CD14-positive monocyte (primary cell): ENCODE data around the gene SLCO1B3. TPM values are rescaled to one million over a fixed set of nuclear protein-coding genes. Genes with fewer than 3 reads are reported as not detected.

Source experiments
- DNase-seq, 3 donors: peaks; one replicate each; pipeline ENCODE4 v3.0.0-alpha.2; 2011 to 2022
- H2AFZ ChIP-seq: 2 replicates; pipeline ENCODE4 v1.6.0; 2012; ENCODE audit warnings: mild to moderate bottlenecking, low read depth, low read length, inconsistent platforms; ENCODE audit not compliant: insufficient read depth, poor library complexity, severe bottlenecking
- H3K27ac ChIP-seq, 2 donors: 1 replicate in 1 of 2; 2 replicates in 1 of 2; pipeline ENCODE4 v1.5.1; 2012 to 2013; ENCODE audit warnings: low read length in 2 of 2, control low read depth in 1 of 2, inconsistent platforms in 1 of 2, low read depth in 1 of 2, mild to moderate bottlenecking in 1 of 2
- H3K27me3 ChIP-seq, 2 donors: one replicate each; pipeline versions ENCODE4 v1.6.0 to v1.6.1; 2011 to 2013; ENCODE audit warnings: low read length in 2 of 2; ENCODE audit not compliant: control insufficient read depth in 2 of 2, insufficient read depth in 2 of 2
- H3K36me3 ChIP-seq, 2 donors: replicated peaks in 1 of 2; 1 replicate in 1 of 2; 2 replicates in 1 of 2; pipeline versions ENCODE4 v1.5.1 to v1.6.1; 2012 to 2013; ENCODE audit warnings: low read length in 2 of 2, control low read depth in 1 of 2, inconsistent platforms in 1 of 2, mild to moderate bottlenecking in 1 of 2; ENCODE audit not compliant: insufficient read depth in 2 of 2, control insufficient read depth in 1 of 2
- H3K4me1 ChIP-seq, 2 donors: 1 replicate in 1 of 2; 2 replicates in 1 of 2; pipeline versions ENCODE4 v1.5.1 to v1.6.1; 2012 to 2013; ENCODE audit warnings: low read length in 2 of 2, control low read depth in 1 of 2, inconsistent platforms in 1 of 2, mild to moderate bottlenecking in 1 of 2, moderate library complexity in 1 of 2; ENCODE audit not compliant: insufficient read depth in 2 of 2, control insufficient read depth in 1 of 2
- H3K4me2 ChIP-seq: replicated peaks from 2 replicates; pipeline ENCODE3; 2012; ENCODE audit warnings: low read length, moderate library complexity, mild to moderate bottlenecking; ENCODE audit not compliant: poor library complexity, severe bottlenecking; ENCODE audit errors: extremely low read depth
- H3K4me3 ChIP-seq, 3 experiments: fragments of 200-600 bp in 1 of 3; sonication (generic) in 1 of 3; replicated peaks in 1 of 3; 1 replicate in 2 of 3; 2 replicates in 1 of 3; pipeline ENCODE4 v1.5.1; 2011 to 2013; ENCODE audit warnings: low read length in 3 of 3, mild to moderate bottlenecking in 3 of 3, control low read depth in 2 of 3, low read depth in 2 of 3, inconsistent platforms in 1 of 3, moderate library complexity in 1 of 3
- H3K79me2 ChIP-seq: 2 replicates; pipeline ENCODE4 v1.6.0; 2012; ENCODE audit warnings: mild to moderate bottlenecking, control low read depth, inconsistent platforms, low read length, moderate library complexity; ENCODE audit not compliant: insufficient read depth
- H3K9ac ChIP-seq: 2 replicates; pipeline ENCODE4 v1.6.0; 2017; ENCODE audit warnings: low read length, mild to moderate bottlenecking; ENCODE audit not compliant: insufficient read depth, poor library complexity, severe bottlenecking
- H3K9me3 ChIP-seq, 2 donors: replicated peaks in 1 of 2; 1 replicate in 1 of 2; 2 replicates in 1 of 2; pipeline versions ENCODE4 v1.5.1 to v1.6.1; 2012 to 2013; ENCODE audit warnings: low read length in 2 of 2, control low read depth in 1 of 2; ENCODE audit not compliant: control insufficient read depth in 1 of 2, insufficient read depth in 1 of 2
- H4K20me1 ChIP-seq: 2 replicates; pipeline ENCODE4 v1.6.0; 2012; ENCODE audit warnings: mild to moderate bottlenecking, low read length, control low read depth, moderate library complexity; ENCODE audit not compliant: insufficient read depth
- H3K27ac Mint-ChIP-seq, 7 donors: one replicate each; pipeline ENCODE4 v1.8.0; 2020; ENCODE audit warnings: mild to moderate bottlenecking in 7 of 7, mixed read lengths in 7 of 7, moderate library complexity in 6 of 7, inconsistent platforms in 2 of 7
- H3K27me3 Mint-ChIP-seq, 3 donors: one replicate each; pipeline ENCODE4 v1.8.0; 2021 to 2022; ENCODE audit warnings: low read depth in 3 of 3, mild to moderate bottlenecking in 3 of 3, mixed read lengths in 3 of 3, moderate library complexity in 3 of 3, inconsistent platforms in 1 of 3
- H3K36me3 Mint-ChIP-seq, 2 donors: one replicate each; pipeline ENCODE4 v1.8.0; 2020; ENCODE audit warnings: mixed read lengths in 2 of 2, inconsistent platforms in 1 of 2, mild to moderate bottlenecking in 1 of 2
- H3K4me1 Mint-ChIP-seq: one replicate; pipeline ENCODE4 v1.8.0; 2020; ENCODE audit warnings: mild to moderate bottlenecking, mixed read lengths
- H3K4me3 Mint-ChIP-seq, 2 donors: one replicate each; pipeline ENCODE4 v1.8.0; 2020; ENCODE audit warnings: mild to moderate bottlenecking in 2 of 2, mixed read lengths in 2 of 2, moderate library complexity in 1 of 2
- H3K9me3 Mint-ChIP-seq, 7 donors: one replicate each; pipeline ENCODE4 v1.8.0; 2020 to 2022; ENCODE audit warnings: mixed read lengths in 7 of 7, mild to moderate bottlenecking in 6 of 7, moderate library complexity in 6 of 7, inconsistent platforms in 2 of 7
- CTCF ChIP-seq: fragments of 200-600 bp; IDR thresholded peaks from one replicate; pipeline ENCODE4 v1.8.0; 2022; ENCODE audit warnings: antibody characterized with exemption, mild to moderate bottlenecking
- WGBS: methylation state at CpG from one replicate; pipeline ENCODE4 v1.1.5; 2013; ENCODE audit warnings: missing lambda C conversion rate; ENCODE audit not compliant: insufficient coverage; 5-methylcytosine and 5-hydroxymethylcytosine counted together
- intact Hi-C, 2 donors: fragments of 100-400 bp; cut with micrococcal nuclease; formaldehyde crosslinking; loops; one replicate each; pipeline versions ENCODE4 v1.15.0 to v1.15.1; 2023
- polyA plus RNA-seq, 3 donors: library from polyadenylated mRNA; depleted of rRNA in 1 of 3; unstranded in 2 of 3; stranded (reverse) in 1 of 3; fragments of 300-500 nt in 2 of 3; fragments of >200 nt in 1 of 3; fragmentation: Illumina TruSeq in 2 of 3; gene quantifications; 1 replicate in 2 of 3; 2 replicates in 1 of 3; pipeline ENCODE4 v1.2.3, GENCODE V29; 2012 to 2021

Gene SLCO1B3
- polyA plus RNA-seq, 3 donors = not detected

DNA sequence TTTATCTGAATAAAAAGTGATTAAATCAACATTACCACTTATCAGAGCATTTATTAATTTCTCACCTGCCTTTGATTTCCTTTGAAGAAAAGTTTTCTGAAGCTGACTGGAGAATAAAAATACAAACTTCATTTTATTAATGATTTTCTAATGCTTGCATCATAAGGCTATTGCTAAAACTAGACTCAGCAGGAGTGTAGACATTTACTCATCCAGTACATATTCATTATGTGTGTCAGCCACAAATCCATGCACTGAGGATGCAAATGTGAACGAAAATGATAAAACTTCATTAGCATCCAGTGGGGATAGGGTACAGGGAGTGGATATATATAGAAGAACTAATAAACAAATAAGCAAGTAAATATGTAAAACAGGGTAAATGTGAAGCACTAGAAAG is 74.6 kb downstream of the SLCO1B3 start:
- no peak for DNase-seq
- no CpG with 5 or more reads among the region's 1 CpG for WGBS
- no peaks in the 10 kb centered on the region for H3K4me1 ChIP-seq
- Mint-ChIP-seq H3K9me3 (peaks cover 2 to 16% (median 8%) of the 10 kb centered on the region in 7 donors), H3K4me3 (no peak overlapping the region), H3K27ac (no peak overlapping the region), H3K27me3 (no peaks in the 10 kb centered on the region), H3K4me1 (no peaks in the 10 kb centered on the region), H3K36me3 (no peaks in the 10 kb centered on the region)
- no peak for TF ChIP-seq CTCF
- no peak overlapping the region for H3K27ac ChIP-seq
- H3K36me3 ChIP-seq = no peaks in the 10 kb centered on the region
- H3K4me3 ChIP-seq = no peak overlapping the region
- intact Hi-C loops = no loop called here
- no peak overlapping the region for H3K9ac ChIP-seq
- H3K9me3 ChIP-seq = peaks cover 0 to 4% of the 10 kb centered on the region in 2 donors
- no peak overlapping the region for H3K4me2 ChIP-seq
- no peaks in the 10 kb centered on the region for H4K20me1 ChIP-seq
- H3K27me3 ChIP-seq = no peaks in the 10 kb centered on the region
- no peak overlapping the region for H2AFZ ChIP-seq
- no peaks in the 10 kb centered on the region for H3K79me2 ChIP-seq

- no peaks in the 10 kb centered on the region for H4K20me1 ChIP-seq
- intact Hi-C loops = no loop called here
- 92% methylated on average over 2 of the region's 2 CpGs for WGBS
Measured at GRCh38 chr12:20885552-20885951, 75.0 kb downstream of the SLCO1B3 start.

More at GRCh38 chr12:20885552-20885951, 75.0 kb downstream of the SLCO1B3 start:
- Mint-ChIP-seq H3K27me3 (no peaks in the 10 kb centered on the region), H3K9me3 (peaks cover 2 to 14% (median 8%) of the 10 kb centered on the region in 7 donors), H3K4me1 (no peaks in the 10 kb centered on the region), H3K27ac (no peak overlapping the region), H3K4me3 (no peak overlapping the region), H3K36me3 (no peaks in the 10 kb centered on the region)
- no peak for TF ChIP-seq CTCF
- Histone ChIP-seq H3K4me1 (no peaks in the 10 kb centered on the region), H3K79me2 (no peaks in the 10 kb centered on the region), H2AFZ (no peak overlapping the region), H3K9me3 (peaks cover 0 to 4% of the 10 kb centered on the region in 2 donors), H3K27ac (no peak overlapping the region), H3K36me3 (no peaks in the 10 kb centered on the region), H3K4me2 (no peak overlapping the region), H3K27me3 (no peaks in the 10 kb centered on the region), H3K9ac (no peak overlapping the region), H3K4me3 (no peak overlapping the region)
- DNase-seq = no peak
